SK-N-SH (cell line): ENCODE data around the gene CELSR1. TPM values are rescaled to one million over a fixed set of nuclear protein-coding genes. Genes with fewer than 3 reads are reported as not detected.

Source experiments
- CTCF ChIA-PET: fragments of 300-600, 350-600 bp; formaldehyde crosslinking; extraction: SDS; loops from one replicate; lab custom pipeline; 2021; lab: Yijun Ruan, JAX
- POLR2A ChIA-PET: fragments of 350-600 bp; sonication (Branson Sonifier 250); formaldehyde crosslinking; extraction: SDS; loops from one replicate; lab custom pipeline; 2020; ENCODE audit warnings: antibody characterized with exemption, inconsistent platforms; lab: Yijun Ruan, JAX
- DNase-seq: peaks from one replicate; pipeline ENCODE4 v3.0.0; 2012
- H2AFZ ChIP-seq: fragments of 200-600 bp; sonication (generic); 2 replicates; pipeline ENCODE4 v1.8.1; 2016; ENCODE audit warnings: antibody characterized with exemption, mild to moderate bottlenecking, low read depth
- H3F3A ChIP-seq: fragments of 200-600 bp; sonication (generic); replicated peaks from 2 replicates; pipeline ENCODE3; 2016; ENCODE audit warnings: antibody characterized with exemption, mild to moderate bottlenecking; ENCODE audit not compliant: insufficient read depth
- H3K27ac ChIP-seq, 2 experiments: fragments of 200-500 bp in 1 of 2; fragments of 200-600 bp in 1 of 2; sonication (Bioruptor generic) in 1 of 2; sonication (generic), shearing (Covaris generic) in 1 of 2; 2 replicates each; pipeline versions ENCODE4 v1.5.1 to v1.6.1; 2014 to 2016; ENCODE audit warnings: low read depth in 2 of 2, inconsistent platforms in 1 of 2, low read length in 1 of 2, mild to moderate bottlenecking in 1 of 2, mixed read lengths in 1 of 2
- H3K27me3 ChIP-seq: fragments of 200-600 bp; sonication (generic), shearing (Covaris generic); 2 replicates; pipeline ENCODE4 v1.6.1; 2016; ENCODE audit warnings: mixed run types; ENCODE audit not compliant: insufficient read depth
- H3K36me3 ChIP-seq, 2 experiments: fragments of 200-500 bp in 1 of 2; fragments of 200-600 bp in 1 of 2; sonication (Bioruptor generic) in 1 of 2; sonication (generic) in 1 of 2; replicated peaks in 1 of 2; 2 replicates each; pipeline versions ENCODE3 to v1.5.1; 2014 to 2016; ENCODE audit warnings: low read length in 1 of 2, mild to moderate bottlenecking in 1 of 2; ENCODE audit not compliant: insufficient read depth in 2 of 2, control insufficient read depth in 1 of 2
- H3K4me1 ChIP-seq, 2 experiments: fragments of 200-500 bp in 1 of 2; fragments of 200-600 bp in 1 of 2; sonication (Bioruptor generic) in 1 of 2; sonication (generic), shearing (Covaris generic) in 1 of 2; 2 replicates each; pipeline versions ENCODE4 v1.5.1 to v1.6.1; 2014 to 2016; ENCODE audit warnings: low read depth in 1 of 2, low read length in 1 of 2, mixed run types in 1 of 2; ENCODE audit not compliant: insufficient read depth in 2 of 2, control insufficient read depth in 1 of 2
- H3K4me2 ChIP-seq: fragments of 200-600 bp; sonication (generic), shearing (Covaris generic); 2 replicates; pipeline ENCODE4 v1.6.1; 2017; ENCODE audit warnings: mixed run types
- H3K4me3 ChIP-seq, 2 experiments: fragments of 200-500 bp in 1 of 2; fragments of 200-600 bp in 1 of 2; sonication (Bioruptor generic) in 1 of 2; sonication (generic), shearing (Covaris generic) in 1 of 2; 2 replicates each; pipeline versions ENCODE4 v1.5.1 to v1.8.1; 2014 to 2016; ENCODE audit warnings: low read depth in 2 of 2, inconsistent platforms in 1 of 2, low read length in 1 of 2, mild to moderate bottlenecking in 1 of 2, mixed read lengths in 1 of 2, moderate library complexity in 1 of 2
- H3K79me2 ChIP-seq: fragments of 200-600 bp; sonication (generic); 2 replicates; pipeline ENCODE4 v1.8.1; 2017; ENCODE audit warnings: mild to moderate bottlenecking; ENCODE audit not compliant: insufficient read depth
- H3K9ac ChIP-seq: fragments of 200-600 bp; sonication (generic); 2 replicates; pipeline ENCODE4 v1.6.1; 2017; ENCODE audit warnings: mixed run types
- H3K9me2 ChIP-seq: fragments of 200-600 bp; sonication (generic); 2 replicates; pipeline ENCODE4 v1.6.1; 2017; ENCODE audit warnings: mixed run types
- H3K9me3 ChIP-seq: fragments of 200-600 bp; sonication (generic); 2 replicates; pipeline ENCODE4 v1.6.1; 2017; ENCODE audit warnings: mixed run types, mild to moderate bottlenecking, moderate library complexity
- H4K20me1 ChIP-seq: fragments of 200-600 bp; sonication (generic); 2 replicates; pipeline ENCODE4 v1.6.1; 2017; ENCODE audit warnings: mild to moderate bottlenecking, mixed run types; ENCODE audit not compliant: insufficient read depth
- CHD2 ChIP-seq: fragments of 150-350 bp; IDR thresholded peaks from 2 replicates; pipeline ENCODE4 v1.6.1; 2018; ENCODE audit warnings: low read length; ENCODE audit not compliant: partially characterized antibody
- EZH2phosphoT487 ChIP-seq: fragments of 200-600 bp; sonication (generic); IDR thresholded peaks from 2 replicates; pipeline ENCODE4 v1.6.1; 2017; ENCODE audit warnings: low read depth, mixed run types, mild to moderate bottlenecking, antibody characterized with exemption, moderate library complexity, borderline replicate concordance
- FOXJ3 ChIP-seq: sonication (generic); formaldehyde crosslinking; IDR thresholded peaks from 2 replicates; pipeline ENCODE4 v1.5.1; 2020; ENCODE audit warnings: mild to moderate bottlenecking, missing genetic modification reagents
- FOXM1 ChIP-seq: IDR thresholded peaks from 2 replicates; pipeline ENCODE4 v1.4.0; 2012; ENCODE audit warnings: low read depth, mild to moderate bottlenecking
- MXI1 ChIP-seq: IDR thresholded peaks from 2 replicates; pipeline ENCODE4 v1.6.1; 2012; ENCODE audit warnings: mild to moderate bottlenecking, low read depth, low read length, improper control_type of control experiment
- NFIC ChIP-seq: IDR thresholded peaks from 2 replicates; pipeline ENCODE4 v1.4.0; 2012; ENCODE audit warnings: borderline replicate concordance
- RAD21 ChIP-seq: IDR thresholded peaks from 2 replicates; pipeline ENCODE4 v1.6.1; 2012; ENCODE audit warnings: mild to moderate bottlenecking, low read length
- REST ChIP-seq: IDR thresholded peaks from 2 replicates; pipeline ENCODE4 v1.6.1; 2012; ENCODE audit warnings: mild to moderate bottlenecking, low read depth, low read length, moderate library complexity
- RXRA ChIP-seq: IDR thresholded peaks from 2 replicates; pipeline ENCODE4 v1.4.0; 2012; ENCODE audit warnings: low read depth, mild to moderate bottlenecking, borderline replicate concordance
- TCF12 ChIP-seq: IDR thresholded peaks from 2 replicates; pipeline ENCODE4 v1.4.0; 2012
- TEAD4 ChIP-seq: IDR thresholded peaks from 2 replicates; pipeline ENCODE4 v1.4.0; 2012; ENCODE audit warnings: mild to moderate bottlenecking, borderline replicate concordance; ENCODE audit not compliant: insufficient read depth
- YY1 ChIP-seq: IDR thresholded peaks from 2 replicates; pipeline ENCODE4 v1.4.0; 2012; ENCODE audit warnings: low read depth, mild to moderate bottlenecking
- ZBTB33 ChIP-seq: IDR thresholded peaks from 2 replicates; pipeline ENCODE4 v1.4.0; 2012; ENCODE audit warnings: low read depth, borderline replicate concordance
- WGBS: methylation state at CpG from one replicate; pipeline ENCODE4 v1.1.6; 2017; ENCODE audit warnings: low lambda C conversion rate; 5-methylcytosine and 5-hydroxymethylcytosine counted together
- polyA plus RNA-seq, 3 experiments: library from polyadenylated mRNA; depleted of rRNA; stranded (reverse); fragments of >200 nt; gene quantifications; 2 replicates each; pipeline ENCODE4 v1.2.3, GENCODE V29; 2012

The CELSR1 gene
- polyA plus RNA-seq, 1 of the 3 experiments (the other 2 are of a cell fraction), result 5.0 TPM

- ChIA-PET CTCF (interaction anchor here (0.5 to 3.2 kb wide), 4 partner anchors 15 to 222 kb away, joined by 3 to 30 read pairs (median 6); no protein-coding TSS in a partner anchor), POLR2A (interaction anchor here (0.5 kb wide), 1 partner anchor 9 kb away, joined by 3 read pairs; no protein-coding TSS in a partner anchor)
- no peak for DNase-seq
- no peak overlapping the region for H2AFZ ChIP-seq
- no peaks in the 10 kb centered on the region for H3K27me3 ChIP-seq
- H3K9me2 ChIP-seq, result no peaks in the 10 kb centered on the region
- H3K27ac ChIP-seq, result no peak overlapping the region
- no peaks in the 10 kb centered on the region for H3K9me3 ChIP-seq
- no peaks in the 10 kb centered on the region for H3F3A ChIP-seq
- TF ChIP-seq REST, result no peak
- TF ChIP-seq TCF12, result no peak
- TF ChIP-seq NFIC, result no peak
- TF ChIP-seq FOXM1, result no peak
- no peak for TF ChIP-seq CHD2
- no peak for TF ChIP-seq YY1
- no peak for TF ChIP-seq MXI1
- TF ChIP-seq EZH2phosphoT487, result no peak
- no peak for TF ChIP-seq RAD21
- no peak for TF ChIP-seq RXRA
- TF ChIP-seq TEAD4, result no peak
- TF ChIP-seq ZBTB33, result no peak
- no peak for TF ChIP-seq FOXJ3 (CRISPR knock-in tag)
- H3K4me3 ChIP-seq, result no peak overlapping the region
- no peak overlapping the region for H3K9ac ChIP-seq
- H3K4me1 ChIP-seq, result no peaks in the 10 kb centered on the region; a peak in 1 of 4 replicates
- no peak overlapping the region for H3K4me2 ChIP-seq
- H4K20me1 ChIP-seq, result no peaks in the 10 kb centered on the region
- no peaks in the 10 kb centered on the region for H3K79me2 ChIP-seq
- WGBS, result 67% methylated on average over 22 of the region's 25 CpGs
- no peaks in the 10 kb centered on the region for H3K36me3 ChIP-seq
These were observed 167.5 kb downstream of the CELSR1 start for GRCh38 chr22:46369716-46370583.
